Neural cell (in vitro differentiated cells): ENCODE results near the gene PPIL6. TPM values are rescaled to one million over a fixed set of nuclear protein-coding genes. Genes with fewer than 3 reads are reported as not detected.

ENCODE experiments used
- H2AFZ ChIP-seq: fragments of 200-600, 300-800 bp; sonication (generic), shearing (Covaris generic); 2 replicates; pipeline ENCODE4 v1.6.0; 2014; ENCODE audit warnings: low read depth, mild to moderate bottlenecking, antibody characterized with exemption, low read length, moderate library complexity
- H3F3A ChIP-seq: fragments of 200-600 bp; shearing (Covaris generic); 2 replicates; pipeline ENCODE4 v1.6.1; 2016; ENCODE audit warnings: mild to moderate bottlenecking, moderate library complexity, mixed read lengths, antibody characterized with exemption, low read length; ENCODE audit not compliant: insufficient read depth, poor library complexity, severe bottlenecking
- H3K27ac ChIP-seq: fragments of 200-600, 300-800 bp; sonication (generic), shearing (Covaris generic); 2 replicates; pipeline ENCODE4 v1.5.1; 2014; ENCODE audit warnings: mild to moderate bottlenecking, low read length, moderate library complexity
- H3K27me3 ChIP-seq: fragments of 300-800, 200-600 bp; sonication (generic), shearing (Covaris generic); 2 replicates; pipeline ENCODE4 v1.6.0; 2014; ENCODE audit warnings: mild to moderate bottlenecking, low read depth, low read length, moderate library complexity; ENCODE audit not compliant: insufficient read depth
- H3K36me3 ChIP-seq: fragments of 300-800, 200-600 bp; sonication (generic), shearing (Covaris generic); 2 replicates; pipeline ENCODE4 v1.5.1; 2014; ENCODE audit warnings: mild to moderate bottlenecking, antibody characterized with exemption, low read length, moderate library complexity; ENCODE audit not compliant: insufficient read depth
- H3K4me2 ChIP-seq: fragments of 300-800, 200-600 bp; sonication (generic), shearing (Covaris generic); 2 replicates; pipeline ENCODE4 v1.6.0; 2014; ENCODE audit warnings: mild to moderate bottlenecking, low read length
- H3K4me3 ChIP-seq: fragments of 300-800, 200-600 bp; sonication (generic), shearing (Covaris generic); 2 replicates; pipeline ENCODE4 v1.5.1; 2014; ENCODE audit warnings: mild to moderate bottlenecking, low read length, moderate library complexity
- H3K79me2 ChIP-seq: fragments of 200-600 bp; shearing (Covaris generic); replicated peaks from 2 replicates; pipeline ENCODE4 v1.6.0; 2014; ENCODE audit warnings: mild to moderate bottlenecking, low read length, moderate library complexity; ENCODE audit not compliant: insufficient read depth
- H3K9ac ChIP-seq: fragments of 300-800, 200-600 bp; sonication (generic), shearing (Covaris generic); 2 replicates; pipeline ENCODE4 v1.6.1; 2016; ENCODE audit warnings: mild to moderate bottlenecking, low read length, mixed read lengths
- H3K9me2 ChIP-seq: fragments of 200-600 bp; shearing (Covaris generic); 2 replicates; pipeline ENCODE4 v1.6.1; 2016; ENCODE audit warnings: mild to moderate bottlenecking, low read length, mixed read lengths; ENCODE audit not compliant: insufficient read depth
- H3K9me3 ChIP-seq: fragments of 200-600, 300-800 bp; sonication (generic), shearing (Covaris generic); 2 replicates; pipeline ENCODE4 v1.6.1; 2016; ENCODE audit warnings: mild to moderate bottlenecking, mixed run types, low read length, moderate library complexity, mixed read lengths
- H4K20me1 ChIP-seq: fragments of 200-600 bp; shearing (Covaris generic); 2 replicates; pipeline ENCODE4 v1.6.1; 2016; ENCODE audit warnings: mild to moderate bottlenecking, mixed run types; ENCODE audit not compliant: insufficient read depth
- CTCF ChIP-seq: fragments of 450-650 bp; IDR thresholded peaks from 2 replicates; pipeline ENCODE4 v1.5.1; 2014; ENCODE audit warnings: antibody characterized with exemption, mild to moderate bottlenecking, moderate library complexity; ENCODE audit not compliant: poor library complexity, severe bottlenecking
- EP300 ChIP-seq: fragments of 450-650 bp; conservative IDR thresholded peaks from 2 replicates; pipeline ENCODE4 v1.6.1; 2014; ENCODE audit warnings: antibody characterized with exemption, mild to moderate bottlenecking, moderate library complexity; ENCODE audit not compliant: poor library complexity, severe bottlenecking
- EZH2 ChIP-seq: fragments of 200-600, 300-800 bp; shearing (Covaris generic), sonication (generic); IDR thresholded peaks from 2 replicates; pipeline ENCODE4 v1.6.1; 2014; ENCODE audit warnings: antibody characterized with exemption, low read length, borderline replicate concordance, mild to moderate bottlenecking; ENCODE audit not compliant: insufficient read depth, poor library complexity, severe bottlenecking
- MXI1 ChIP-seq: fragments of 450-650 bp; conservative IDR thresholded peaks from 2 replicates; pipeline ENCODE4 v1.6.1; 2014; ENCODE audit warnings: antibody characterized with exemption, mild to moderate bottlenecking; ENCODE audit not compliant: poor library complexity, severe bottlenecking
- POLR2AphosphoS5 ChIP-seq: IDR thresholded peaks from 2 replicates; pipeline ENCODE4 v1.6.1; 2012
- RAD21 ChIP-seq: fragments of 450-650 bp; conservative IDR thresholded peaks from 2 replicates; pipeline ENCODE4 v1.6.1; 2014; ENCODE audit warnings: antibody characterized with exemption, mild to moderate bottlenecking, moderate library complexity
- REST ChIP-seq: IDR thresholded peaks from 2 replicates; pipeline ENCODE4 v1.6.1; 2012; ENCODE audit warnings: borderline replicate concordance
- SMC3 ChIP-seq: fragments of 450-650 bp; conservative IDR thresholded peaks from 2 replicates; pipeline ENCODE4 v1.6.1; 2014; ENCODE audit warnings: antibody characterized with exemption, mild to moderate bottlenecking, moderate library complexity; ENCODE audit not compliant: poor library complexity
- TAF1 ChIP-seq: IDR thresholded peaks from 2 replicates; pipeline ENCODE4 v1.6.1; 2012; ENCODE audit warnings: low read depth
- polyA plus RNA-seq: library from polyadenylated mRNA; depleted of rRNA; stranded (reverse); fragments of >200 nt; gene quantifications from 2 replicates; pipeline ENCODE4 v1.2.3, GENCODE V29; 2014

PPIL6 gene
- polyA plus RNA-seq, 1 donor from 2014 or later, result 11.8 TPM

- no peak for TF ChIP-seq EZH2
- TF ChIP-seq EP300, result no peak
- TF ChIP-seq TAF1, result no peak
- no peak for TF ChIP-seq CTCF
- no peak for TF ChIP-seq REST
- no peak for TF ChIP-seq MXI1
- TF ChIP-seq POLR2AphosphoS5, result no peak
- no peak for TF ChIP-seq RAD21
- no peak for TF ChIP-seq SMC3
- H3K27me3 ChIP-seq, result no peaks in the 10 kb centered on the region
- no peaks in the 10 kb centered on the region for H3F3A ChIP-seq
- H3K9ac ChIP-seq, result no peak overlapping the region
- no peaks in the 10 kb centered on the region for H3K9me2 ChIP-seq
- H2AFZ ChIP-seq, result no peak overlapping the region
- H3K36me3 ChIP-seq, result no peaks in the 10 kb centered on the region
- H3K9me3 ChIP-seq, result no peaks in the 10 kb centered on the region
- H3K4me3 ChIP-seq, result no peak overlapping the region
- H4K20me1 ChIP-seq, result no peaks in the 10 kb centered on the region
- no peaks in the 10 kb centered on the region for H3K79me2 ChIP-seq
- H3K4me2 ChIP-seq, result no peak overlapping the region
- no peak overlapping the region for H3K27ac ChIP-seq
Observed at GRCh38 chr6:109363753-109364152, 76.7 kb downstream of the PPIL6 start.

GRCh38 chr6:109362102-109362884 is 78.1 kb downstream of the PPIL6 start:
- H3K27ac ChIP-seq, result no peak overlapping the region
- H3K36me3 ChIP-seq, result no peaks in the 10 kb centered on the region
- no peaks in the 10 kb centered on the region for H3K9me3 ChIP-seq
- H4K20me1 ChIP-seq, result no peaks in the 10 kb centered on the region
- H3K4me3 ChIP-seq, result no peak overlapping the region
- H3K9ac ChIP-seq, result no peak overlapping the region
- TF ChIP-seq POLR2AphosphoS5 (no peak), REST (no peak), SMC3 (no peak), RAD21 (no peak), EZH2 (no peak), TAF1 (no peak), CTCF (no peak)
- H3F3A ChIP-seq, result no peaks in the 10 kb centered on the region
- no peaks in the 10 kb centered on the region for H3K9me2 ChIP-seq
- no peak overlapping the region for H3K4me2 ChIP-seq
- H3K27me3 ChIP-seq, result no peaks in the 10 kb centered on the region
- H3K79me2 ChIP-seq, result no peaks in the 10 kb centered on the region
- H2AFZ ChIP-seq, result no peak overlapping the region
